WERI-Rb-1 (cell line): ENCODE measurements around the gene FUCA2.

ENCODE experiments used
- DNase-seq: peaks from one replicate; pipeline ENCODE4 v3.0.0-alpha.2; 2020
- H3K27ac ChIP-seq: fragments of 250-450 bp; sonication (Bioruptor Pico); 2 replicates; pipeline ENCODE4 v1.5.1; 2020; ENCODE audit warnings: mild to moderate bottlenecking, moderate library complexity
- H3K27me3 ChIP-seq: fragments of 250-450 bp; sonication (Bioruptor Pico); 2 replicates; pipeline ENCODE4 v1.5.1; 2021; ENCODE audit warnings: mild to moderate bottlenecking, low read depth, moderate library complexity; ENCODE audit not compliant: insufficient read depth, severe bottlenecking
- H3K36me3 ChIP-seq: fragments of 250-450 bp; sonication (Bioruptor Pico); 2 replicates; pipeline ENCODE4 v1.5.1; 2020; ENCODE audit warnings: mild to moderate bottlenecking, moderate library complexity
- H3K4me3 ChIP-seq: 2 replicates; pipeline ENCODE4 v1.5.1; 2011; ENCODE audit warnings: low read depth, mild to moderate bottlenecking, control low read depth, low read length
- H3K9me3 ChIP-seq: fragments of 250-450 bp; sonication (Bioruptor Pico); 2 replicates; pipeline ENCODE4 v1.5.1; 2021; ENCODE audit warnings: mild to moderate bottlenecking, moderate library complexity; ENCODE audit not compliant: severe bottlenecking
- CTCF ChIP-seq: IDR thresholded peaks from 2 replicates; pipeline ENCODE4 v1.5.1; 2011; ENCODE audit warnings: low read depth, mild to moderate bottlenecking, control low read depth, inconsistent platforms, low read length

FUCA2 gene

DNA sequence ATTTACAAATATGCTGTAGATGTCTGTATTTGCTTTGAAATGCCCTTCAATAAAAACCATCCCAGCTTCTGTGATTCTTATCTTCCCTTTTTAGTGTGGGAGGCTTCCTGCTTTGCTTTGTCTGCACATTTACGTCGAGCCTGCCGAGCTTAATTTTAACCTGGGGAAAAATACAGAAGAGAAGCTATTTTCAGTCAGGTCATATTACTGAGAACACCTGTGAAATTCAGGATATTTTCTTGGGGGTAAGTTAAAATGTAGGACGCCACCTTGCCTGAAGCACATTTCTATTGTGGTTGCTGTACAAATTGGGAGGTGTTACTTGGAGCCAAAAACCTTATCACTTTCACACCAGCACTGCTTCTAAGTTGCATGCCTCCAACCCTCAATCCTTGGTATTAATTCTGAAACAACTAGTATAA lies 43.6 kb upstream of the FUCA2 start:
- no peak for TF ChIP-seq CTCF
- Histone ChIP-seq H3K27ac (no peak overlapping the region), H3K9me3 (no peaks in the 10 kb centered on the region)

DNA sequence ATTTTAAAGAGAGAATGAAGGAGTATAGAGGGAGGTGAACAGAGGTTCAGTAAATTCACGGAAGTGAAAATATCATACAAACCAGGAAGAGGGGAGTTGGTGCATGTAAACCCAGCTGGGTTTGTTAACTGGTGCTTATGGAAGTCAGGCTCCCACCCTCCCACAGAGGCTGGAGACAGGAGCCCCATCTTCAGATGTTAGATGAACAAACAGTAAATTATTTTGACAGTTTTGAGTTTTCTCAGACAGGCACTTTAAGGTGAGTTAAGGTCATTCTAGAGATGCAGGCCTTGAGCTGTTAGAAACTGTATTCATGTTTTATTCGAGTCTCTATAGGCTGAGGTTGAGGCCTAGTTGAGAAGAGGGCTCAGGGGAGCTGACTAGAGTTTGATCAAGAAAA lies 41.8 kb upstream of the FUCA2 start:
- DNase-seq = no peak
- no peak overlapping the region for H3K27ac ChIP-seq
- no peak overlapping the region for H3K4me3 ChIP-seq
- H3K27me3 ChIP-seq = no peaks in the 10 kb centered on the region
- no peaks in the 10 kb centered on the region for H3K36me3 ChIP-seq
- H3K9me3 ChIP-seq = no peaks in the 10 kb centered on the region
- TF ChIP-seq CTCF = no peak

More for the DNA sequence above, 43.6 kb upstream of the FUCA2 start:
- no peaks in the 10 kb centered on the region for H3K27me3 ChIP-seq
- H3K36me3 ChIP-seq = no peaks in the 10 kb centered on the region
- no peak for DNase-seq
- no peak overlapping the region for H3K4me3 ChIP-seq

GRCh38 chr6:143549949-143550268 lies 38.4 kb upstream of the FUCA2 start:
- H3K27me3 ChIP-seq = no peaks in the 10 kb centered on the region
- H3K36me3 ChIP-seq = no peaks in the 10 kb centered on the region
- H3K27ac ChIP-seq = no peak overlapping the region
- H3K9me3 ChIP-seq = no peaks in the 10 kb centered on the region
- H3K4me3 ChIP-seq = no peak overlapping the region
- DNase-seq = no peak
- no peak for TF ChIP-seq CTCF

DNA sequence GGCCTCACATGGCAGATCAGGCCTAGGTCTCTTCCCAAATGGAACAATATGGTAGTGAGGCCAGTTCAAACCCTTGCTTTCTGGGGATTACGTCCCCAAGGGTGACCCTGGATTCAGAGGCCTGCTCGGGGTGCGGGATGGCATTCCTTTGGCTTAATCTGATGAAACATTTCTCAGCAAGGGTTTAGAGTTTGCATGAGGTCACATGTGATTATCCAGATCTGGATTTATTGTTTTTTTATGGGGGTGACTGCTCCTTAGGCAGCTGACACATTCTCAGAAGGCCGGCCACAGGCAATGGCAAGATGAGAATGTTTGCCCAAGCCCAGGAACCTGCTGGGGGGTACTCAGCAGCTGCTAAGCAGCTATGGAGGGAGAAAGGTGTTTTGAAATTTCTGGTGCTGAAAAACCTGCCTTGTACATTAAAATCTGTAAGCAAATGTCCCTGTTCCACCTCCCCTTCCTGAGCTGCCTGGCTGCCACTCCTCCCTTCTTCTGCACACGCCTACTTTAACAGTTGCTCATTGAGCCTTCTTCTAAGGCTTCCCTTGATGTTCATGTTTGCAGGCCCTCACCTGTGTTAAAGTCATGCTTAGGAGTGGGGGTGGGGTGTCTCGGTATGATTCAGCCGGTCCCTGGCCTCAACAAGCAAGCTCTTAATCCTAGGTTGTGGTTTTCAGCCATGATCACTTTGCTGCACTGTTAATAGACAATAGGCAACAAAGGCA lies 37.9 kb upstream of the FUCA2 start:
- no peak for TF ChIP-seq CTCF
- Histone ChIP-seq H3K4me3 (no peak overlapping the region), H3K27me3 (no peaks in the 10 kb centered on the region), H3K9me3 (no peaks in the 10 kb centered on the region), H3K36me3 (no peaks in the 10 kb centered on the region), H3K27ac (no peak overlapping the region)
- DNase-seq = peak; percentile 57

GRCh38 chr6:143546599-143546998 lies 35.1 kb upstream of the FUCA2 start:
- TF ChIP-seq CTCF = no peak
- Histone ChIP-seq H3K9me3 (no peaks in the 10 kb centered on the region), H3K27ac (no peak overlapping the region), H3K27me3 (no peaks in the 10 kb centered on the region), H3K4me3 (no peak overlapping the region), H3K36me3 (no peaks in the 10 kb centered on the region)
- DNase-seq = no peak

GRCh38 chr6:143545976-143546547 lies 34.5 kb upstream of the FUCA2 start:
- no peak for DNase-seq
- H3K36me3 ChIP-seq = no peaks in the 10 kb centered on the region
- no peak overlapping the region for H3K4me3 ChIP-seq
- H3K9me3 ChIP-seq = no peaks in the 10 kb centered on the region
- no peaks in the 10 kb centered on the region for H3K27me3 ChIP-seq
- no peak overlapping the region for H3K27ac ChIP-seq
- no peak for TF ChIP-seq CTCF
